Prostate gland (tissue), 2 donors: Measurements from ENCODE around the gene TRIM23.

ENCODE experiments used
- CTCF ChIP-seq, 4 experiments: fragments of 200-600 bp in 2 of 4; fragments of 450-650 bp in 2 of 4; sonication (generic) in 2 of 4; IDR thresholded peaks; 1 replicate in 3 of 4; 2 replicates in 1 of 4; pipeline ENCODE4 v1.5.1; 2016 to 2019; ENCODE audit warnings: antibody characterized with exemption in 4 of 4, mild to moderate bottlenecking in 2 of 4, moderate library complexity in 2 of 4
- POLR2A ChIP-seq: fragments of 450-650 bp; IDR thresholded peaks from one replicate; pipeline ENCODE4 v1.6.1; 2016; ENCODE audit warnings: antibody characterized with exemption, mild to moderate bottlenecking

GRCh38 chr5:65562731-65563701, 61.1 kb downstream of the TRIM23 start, which contains the start of the genes CENPK and PPWD1:
- peak in 2 of 4 experiments; percentile 30 to 34 for TF ChIP-seq CTCF (IDR thresholded peaks at IDR 0.05)
- peak; percentile 50 for TF ChIP-seq POLR2A
